Breast epithelium (tissue), 4 donors: ENCODE results near the gene NOA1. TPM values are rescaled to one million over a fixed set of nuclear protein-coding genes. Genes with fewer than 3 reads are reported as not detected.
"Not testable (repeated sequence)": the region's sequence is repeated elsewhere in the genome, so short reads cannot be mapped to it uniquely, and the experiment has no call there.

ENCODE experiments used
- DNase-seq, 2 donors: peaks; one replicate each; pipeline ENCODE4 v3.0.0-alpha.2; 2019; ENCODE audit warnings: low spot score in 2 of 2
- H3K27ac ChIP-seq, 2 donors: fragments of 200-600 bp; sonication (generic) in 1 of 2; one replicate each; pipeline ENCODE4 v1.5.1; 2016 to 2019; ENCODE audit warnings: mild to moderate bottlenecking in 1 of 2
- H3K27me3 ChIP-seq, 2 donors: fragments of 200-600 bp; sonication (generic) in 1 of 2; one replicate each; pipeline versions ENCODE4 v1.5.1 to v1.6.0; 2017 to 2019; ENCODE audit warnings: control low read depth in 1 of 2, mild to moderate bottlenecking in 1 of 2
- H3K36me3 ChIP-seq: fragments of 200-600 bp; one replicate; pipeline ENCODE4 v1.5.1; 2019
- H3K4me1 ChIP-seq, 2 donors: fragments of 200-600 bp; sonication (generic); one replicate each; pipeline ENCODE4 v1.5.1; 2016 to 2019; ENCODE audit warnings: control low read depth in 1 of 2
- H3K4me3 ChIP-seq, 3 donors: fragments of 200-600 bp; sonication (generic); 1 replicate in 2 of 3; 2 replicates in 1 of 3; pipeline ENCODE4 v1.5.1; 2016 to 2019; ENCODE audit warnings: mild to moderate bottlenecking in 3 of 3, moderate library complexity in 2 of 3
- H3K9me3 ChIP-seq, 2 donors: fragments of 200-600 bp; sonication (generic) in 1 of 2; one replicate each; pipeline ENCODE4 v1.5.1; 2016 to 2019; ENCODE audit warnings: control low read depth in 1 of 2
- CTCF ChIP-seq, 3 donors: fragments of 450-650 bp; IDR thresholded peaks; one replicate each; pipeline ENCODE4 v1.5.1; 2016 to 2017; ENCODE audit warnings: antibody characterized with exemption in 3 of 3, mild to moderate bottlenecking in 3 of 3, moderate library complexity in 3 of 3
- POLR2A ChIP-seq: fragments of 450-650 bp; IDR thresholded peaks from one replicate; pipeline ENCODE4 v1.6.1; 2016; ENCODE audit warnings: antibody characterized with exemption, mild to moderate bottlenecking, moderate library complexity
- POLR2AphosphoS5 ChIP-seq, 3 donors: sonication (generic); formaldehyde crosslinking; IDR thresholded peaks; one replicate each; pipeline ENCODE4 v1.6.1; 2017; ENCODE audit warnings: antibody characterized with exemption in 3 of 3
- intact Hi-C: fragments of 100-400 bp; cut with DNase I; formaldehyde crosslinking; loops from one replicate; pipeline ENCODE4 v1.15.1; 2023; ENCODE audit warnings: low total_unique reads
- total RNA-seq, 3 donors: library from RNA; depleted of rRNA; stranded (reverse); fragments of >200 nt; gene quantifications; one replicate each; pipeline ENCODE4 v1.1.0, GENCODE V29; 2016

The NOA1 gene
- total RNA-seq, 3 donors from 2014 or later, result 22.6 to 25.4 (median 23.7) TPM

- intact Hi-C loops, result no loop called here
- no peaks in the 10 kb centered on the region for H3K4me1 ChIP-seq
- DNase-seq, result no peak
- no peaks in the 10 kb centered on the region for H3K9me3 ChIP-seq
- H3K4me3 ChIP-seq, result no peak overlapping the region
- TF ChIP-seq POLR2A (no peak), CTCF (IDR thresholded peaks at IDR 0.05) (no peak), POLR2AphosphoS5 (IDR thresholded peaks at IDR 0.05) (no peak)
- no peaks in the 10 kb centered on the region for H3K27me3 ChIP-seq
- H3K27ac ChIP-seq, result no peak overlapping the region
- no peaks in the 10 kb centered on the region for H3K36me3 ChIP-seq
Measured at GRCh38 chr4:56937262-56937661, 40.1 kb downstream of the NOA1 start.

DNA sequence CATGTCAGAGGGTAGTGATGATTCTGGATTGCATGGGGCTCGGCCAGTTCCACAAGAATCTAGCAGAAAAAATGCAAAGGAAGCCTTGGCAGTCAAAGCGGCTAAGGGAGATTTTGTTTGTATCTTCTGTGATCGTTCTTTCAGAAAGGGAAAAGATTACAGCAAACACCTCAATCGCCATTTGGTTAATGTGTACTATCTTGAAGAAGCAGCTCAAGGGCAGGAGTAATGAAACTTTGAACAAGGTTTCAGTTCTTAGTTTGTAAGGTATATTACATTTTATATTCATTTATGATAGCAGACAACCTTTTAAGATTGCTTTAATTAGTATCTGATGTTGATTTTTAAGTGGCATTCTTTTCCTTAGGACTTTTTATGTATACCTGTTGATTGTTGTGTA is 45.5 kb downstream of the NOA1 start:
- TF ChIP-seq CTCF (IDR thresholded peaks at IDR 0.05) (no peak), POLR2AphosphoS5 (IDR thresholded peaks at IDR 0.05) (no peak), POLR2A (no peak)

GRCh38 chr4:56930638-56931037 is 46.8 kb downstream of the NOA1 start:
- DNase-seq, result no peak
- Histone ChIP-seq H3K36me3 (no peaks in the 10 kb centered on the region), H3K27me3 (no peaks in the 10 kb centered on the region), H3K4me3 (no peak overlapping the region), H3K27ac (no peak overlapping the region), H3K4me1 (no peaks in the 10 kb centered on the region), H3K9me3 (no peaks in the 10 kb centered on the region)
- TF ChIP-seq POLR2A (no peak), CTCF (IDR thresholded peaks at IDR 0.05) (no peak), POLR2AphosphoS5 (IDR thresholded peaks at IDR 0.05) (no peak)
- intact Hi-C loops, result no loop called here

More for the DNA sequence above, 45.5 kb downstream of the NOA1 start:
- no peaks in the 10 kb centered on the region for H3K4me1 ChIP-seq
- no peaks in the 10 kb centered on the region for H3K9me3 ChIP-seq
- no peak overlapping the region for H3K4me3 ChIP-seq
- no peaks in the 10 kb centered on the region for H3K27me3 ChIP-seq
- no peak for DNase-seq
- intact Hi-C loops, result no loop called here
- H3K27ac ChIP-seq, result no peak overlapping the region
- H3K36me3 ChIP-seq, result no peaks in the 10 kb centered on the region

DNA sequence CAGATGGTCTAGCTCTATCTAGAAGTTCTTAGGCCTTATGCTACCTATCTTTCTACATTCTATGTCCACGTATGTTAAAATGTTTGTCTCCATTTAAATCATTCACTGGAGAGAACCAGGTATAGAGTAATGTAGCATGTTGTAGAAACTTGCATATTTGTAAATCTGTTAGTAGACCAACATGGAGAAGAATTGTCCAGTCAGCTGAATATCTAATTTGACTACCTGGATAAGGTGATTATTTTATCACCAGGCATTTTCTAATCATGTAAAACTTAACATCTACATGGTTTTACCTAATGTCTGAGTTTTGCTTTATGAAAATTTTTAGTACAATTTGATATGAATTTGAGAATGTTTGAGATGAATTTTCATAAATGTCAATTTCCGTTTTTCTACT is 50.2 kb downstream of the NOA1 start:
- Histone ChIP-seq H3K36me3 (no peaks in the 10 kb centered on the region), H3K4me1 (no peaks in the 10 kb centered on the region), H3K4me3 (no peak overlapping the region), H3K27ac (no peak overlapping the region), H3K27me3 (no peaks in the 10 kb centered on the region), H3K9me3 (no peaks in the 10 kb centered on the region)
- TF ChIP-seq POLR2AphosphoS5 (IDR thresholded peaks at IDR 0.05), result no peak
- intact Hi-C loops, result no loop called here
- no peak for DNase-seq

DNA sequence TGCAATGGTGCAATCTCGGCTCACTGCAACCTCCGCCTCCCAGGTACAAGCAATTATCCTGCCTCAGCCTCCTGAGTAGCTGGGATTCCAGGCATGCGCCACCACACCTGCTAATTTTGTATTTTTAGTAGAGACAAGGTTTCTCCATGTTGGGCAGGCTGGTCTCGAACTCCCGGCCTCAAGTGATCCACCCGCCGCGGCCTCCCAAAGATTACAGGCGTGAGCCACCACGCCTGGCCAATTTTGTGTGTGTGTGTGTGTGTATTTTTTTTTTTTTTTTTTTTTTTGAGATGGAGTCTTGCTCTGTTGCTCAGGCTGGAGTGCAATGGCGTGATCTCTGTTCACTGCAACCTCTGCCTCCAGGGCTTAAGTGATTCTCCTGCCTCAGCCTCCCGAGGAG is 62.4 kb downstream of the NOA1 start:
- H3K4me1 ChIP-seq, result not testable (repeated sequence)

GRCh38 chr4:56914336-56914735 is 63.1 kb downstream of the NOA1 start:
- H3K36me3 ChIP-seq, result no peaks in the 10 kb centered on the region
- peaks cover 0 to 10% of the 10 kb centered on the region in 2 donors for H3K4me1 ChIP-seq
- no peak overlapping the region for H3K4me3 ChIP-seq
- intact Hi-C loops, result no loop called here
- no peaks in the 10 kb centered on the region for H3K9me3 ChIP-seq
- no peaks in the 10 kb centered on the region for H3K27me3 ChIP-seq
- no peak overlapping the region for H3K27ac ChIP-seq
- TF ChIP-seq POLR2A, result no peak
- no peak for TF ChIP-seq POLR2AphosphoS5 (IDR thresholded peaks at IDR 0.05)
- no peak for TF ChIP-seq CTCF (IDR thresholded peaks at IDR 0.05)
- DNase-seq, result no peak

More for the DNA sequence above, 62.4 kb downstream of the NOA1 start:
- not testable (repeated sequence) for DNase-seq, H3K9me3 ChIP-seq, H3K4me3 ChIP-seq, H3K27me3 ChIP-seq, H3K36me3 ChIP-seq, H3K27ac ChIP-seq
- intact Hi-C loops, result loop anchor here (5.0 kb wide), 1 partner anchor 1398 kb away; no protein-coding TSS in a partner anchor

Other genes starting within 250 kb of the NOA1 start
- 1 to 10 TPM in 1 of 3 donors, under 1 TPM in 1, not detected in 1; 0.66 to 2.4 TPM for gene SPINK2, start 155.9 kb downstream of the NOA1 start, total RNA-seq
- gene REST, start 69.7 kb downstream of the NOA1 start, total RNA-seq, result 10 to 100 TPM; 31.0 to 44.6 (median 32.8) TPM
- 100 to 1,000 TPM in 1 of 3 donors, 10 to 100 TPM in 2; 66.1 to 112 (median 71.4) TPM for gene POLR2B, start 1.3 kb upstream of the NOA1 start, total RNA-seq
- gene IGFBP7, start 132.8 kb upstream of the NOA1 start, total RNA-seq, result 100 to 1,000 TPM; 205 to 769 (median 622) TPM